Right lobe of liver (tissue), 4 donors: ENCODE measurements around the gene SRPK1.

ENCODE experiments used
- POLR2A ChIP-seq: fragments of 450-650 bp; IDR thresholded peaks from one replicate; pipeline ENCODE4 v1.6.1; 2017; ENCODE audit warnings: antibody characterized with exemption, mild to moderate bottlenecking
- TF ChIP-seq, protein P1 (sequence below), 4 donors: fragments of 200-600 bp in 3 of 4; fragments of 450-650 bp in 1 of 4; IDR thresholded peaks; one replicate each; pipeline versions ENCODE4 v1.5.1 to v1.8.0; 2016 to 2022; ENCODE audit warnings: antibody characterized with exemption in 4 of 4, mild to moderate bottlenecking in 2 of 4
- donor health status: DM: no; HTN: no; CAD: no.
- donor health status: DM: no; HTN: no; CAD: no.
- donor health status: DM: no; HTN: yes; CAD: no.

GRCh38 chr6:35919827-35920751 lies 809 bp downstream of the SRPK1 start:
- TF ChIP-seq, protein P1, sequence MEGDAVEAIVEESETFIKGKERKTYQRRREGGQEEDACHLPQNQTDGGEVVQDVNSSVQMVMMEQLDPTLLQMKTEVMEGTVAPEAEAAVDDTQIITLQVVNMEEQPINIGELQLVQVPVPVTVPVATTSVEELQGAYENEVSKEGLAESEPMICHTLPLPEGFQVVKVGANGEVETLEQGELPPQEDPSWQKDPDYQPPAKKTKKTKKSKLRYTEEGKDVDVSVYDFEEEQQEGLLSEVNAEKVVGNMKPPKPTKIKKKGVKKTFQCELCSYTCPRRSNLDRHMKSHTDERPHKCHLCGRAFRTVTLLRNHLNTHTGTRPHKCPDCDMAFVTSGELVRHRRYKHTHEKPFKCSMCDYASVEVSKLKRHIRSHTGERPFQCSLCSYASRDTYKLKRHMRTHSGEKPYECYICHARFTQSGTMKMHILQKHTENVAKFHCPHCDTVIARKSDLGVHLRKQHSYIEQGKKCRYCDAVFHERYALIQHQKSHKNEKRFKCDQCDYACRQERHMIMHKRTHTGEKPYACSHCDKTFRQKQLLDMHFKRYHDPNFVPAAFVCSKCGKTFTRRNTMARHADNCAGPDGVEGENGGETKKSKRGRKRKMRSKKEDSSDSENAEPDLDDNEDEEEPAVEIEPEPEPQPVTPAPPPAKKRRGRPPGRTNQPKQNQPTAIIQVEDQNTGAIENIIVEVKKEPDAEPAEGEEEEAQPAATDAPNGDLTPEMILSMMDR (IDR thresholded peaks at IDR 0.05): no peak
- TF ChIP-seq POLR2A: no peak
